Measurements from ENCODE around the gene CARD19.

- TF ChIP-seq POLR2A (IDR thresholded peaks at IDR 0.05) (no peak), CTCF (IDR thresholded peaks at IDR 0.05) (no peak), POLR2AphosphoS5 (IDR thresholded peaks at IDR 0.05) (no peak), EP300 (IDR thresholded peaks at IDR 0.05) (no peak)
Observed at GRCh38 chr9:93096811-93097382, 880 bp downstream of the CARD19 start.
